ENCODE results near the gene PCBP3.

- TF ChIP-seq RNF2 (IDR thresholded peaks at IDR 0.05; ENCODE audit: borderline replicate concordance, low read depth, low read length, missing control alignments, poor library complexity, severe bottlenecking) = no peak
- TF ChIP-seq RAD21 (IDR thresholded peaks at IDR 0.05 in 1 of 2, conservative IDR thresholded peaks at IDR 0.05 in 1 of 2; ENCODE audit: low read depth in 2 of 2, low read length in 2 of 2) = 0 out of 4 replicates have a peak, but pooled peaks of 1 of the 2 experiments have one; percentile 6
These were observed 97.2 kb downstream of the PCBP3 start for GRCh38 chr21:45740491-45741357.
